Globus pallidus (tissue), 1 donor: ENCODE data around the gene ADSS1.

Experiments used
- DNase-seq: peaks from one replicate; pipeline ENCODE4 v3.0.0-alpha.2; 2015; ENCODE audit warnings: low spot score

ADSS1 gene

GRCh38 chr14:104751539-104752422, 27.8 kb downstream of the ADSS1 start:
- DNase-seq = no peak

- no peak for DNase-seq
Observed at GRCh38 chr14:104752423-104752734, 28.4 kb downstream of the ADSS1 start.

GRCh38 chr14:104752735-104753527, 28.9 kb downstream of the ADSS1 start, which contains the start of gene SIVA1:
Gene SIVA1, plus strand, starts transcription at chr14:104753147. Its CDS starts 55 bp downstream, at chr14:104753202.
- DNase-seq = peak; percentile 99

- DNase-seq = no peak
Observed at GRCh38 chr14:104753528-104754212, 29.6 kb downstream of the ADSS1 start.

- no peak for DNase-seq
Observed at GRCh38 chr14:104754213-104754851, 30.3 kb downstream of the ADSS1 start.

GRCh38 chr14:104755621-104756020, 31.6 kb downstream of the ADSS1 start:
- DNase-seq = no peak

- DNase-seq = no peak
Observed at GRCh38 chr14:104756477-104757237, 32.6 kb downstream of the ADSS1 start.

GRCh38 chr14:104757238-104757585, 33.2 kb downstream of the ADSS1 start:
- no peak for DNase-seq

- DNase-seq = no peak
Observed at GRCh38 chr14:104757681-104758392, 33.8 kb downstream of the ADSS1 start.

- DNase-seq = no peak
Observed at GRCh38 chr14:104758981-104759969, 35.2 kb downstream of the ADSS1 start.

GRCh38 chr14:104765517-104765916, 41.5 kb downstream of the ADSS1 start:
- no peak for DNase-seq

GRCh38 chr14:104766256-104766862, 42.3 kb downstream of the ADSS1 start:
- DNase-seq = no peak

- DNase-seq = no peak
Observed at GRCh38 chr14:104766863-104767633, 43.0 kb downstream of the ADSS1 start.

GRCh38 chr14:104767634-104767918, 43.5 kb downstream of the ADSS1 start:
- no peak for DNase-seq

GRCh38 chr14:104768437-104769323, 44.7 kb downstream of the ADSS1 start:
- DNase-seq = peak; percentile 69

GRCh38 chr14:104769324-104770071, 45.5 kb downstream of the ADSS1 start:
- DNase-seq = no peak
